Neural crest cell (in vitro differentiated cells): Measurements from ENCODE around the gene AGK. TPM values are rescaled to one million over a fixed set of nuclear protein-coding genes. Genes with fewer than 3 reads are reported as not detected.

Experiments used
- DNase-seq: peaks from one replicate; pipeline ENCODE4 v3.0.0; 2021; ENCODE audit warnings: low read depth, mixed read lengths, low spot score
- H3K27ac Mint-ChIP-seq: one replicate; pipeline ENCODE4 v1.8.0; 2021; ENCODE audit warnings: mild to moderate bottlenecking, mixed read lengths; ENCODE audit not compliant: unreplicated experiment
- H3K27me3 Mint-ChIP-seq: 2 replicates; pipeline ENCODE4 v1.8.0; 2021; ENCODE audit warnings: low read depth, mild to moderate bottlenecking, mixed read lengths
- H3K36me3 Mint-ChIP-seq: 2 replicates; pipeline ENCODE4 v1.8.0; 2021; ENCODE audit warnings: low read depth, mild to moderate bottlenecking, mixed read lengths
- H3K4me1 Mint-ChIP-seq: 2 replicates; pipeline ENCODE4 v1.8.0; 2021; ENCODE audit warnings: mixed read lengths
- H3K4me3 Mint-ChIP-seq: one replicate; pipeline ENCODE4 v1.8.0; 2021; ENCODE audit warnings: mild to moderate bottlenecking, mixed read lengths
- H3K9me3 Mint-ChIP-seq: 2 replicates; pipeline ENCODE4 v1.8.0; 2021; ENCODE audit warnings: mixed read lengths
- total RNA-seq: library from RNA; stranded (reverse); gene quantifications from 2 replicates; pipeline ENCODE4 v1.2.1, GENCODE V29; 2021
- TF ChIP-seq, protein P1 (sequence below): fragments of 200-600 bp; sonication (generic); conservative IDR thresholded peaks from 2 replicates; pipeline ENCODE4 v1.5.0; 2021; ENCODE audit warnings: antibody characterized with exemption, mild to moderate bottlenecking

The AGK gene
- total RNA-seq, 1 donor from 2014 or later, result 35.7 TPM

DNA sequence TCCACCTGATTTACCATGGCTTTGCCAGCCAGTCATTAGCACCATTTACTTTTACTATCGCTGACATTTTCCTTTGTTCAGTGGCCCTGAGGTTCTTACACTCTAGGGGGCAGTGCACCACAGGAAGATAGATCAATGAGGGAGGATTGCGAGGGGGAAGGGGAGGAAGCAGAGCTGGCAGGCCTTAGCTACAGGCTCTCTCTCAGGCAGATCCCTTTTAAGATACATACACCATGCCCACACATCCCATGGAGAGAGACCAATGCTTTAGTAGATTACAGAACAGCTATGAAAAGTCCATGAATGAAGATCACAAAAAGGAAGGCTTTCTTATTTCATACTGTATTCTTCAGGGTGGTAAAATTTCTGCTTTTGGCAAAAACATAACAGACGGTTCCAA, 103.3 kb downstream of the AGK start:
- TF ChIP-seq, protein P1, sequence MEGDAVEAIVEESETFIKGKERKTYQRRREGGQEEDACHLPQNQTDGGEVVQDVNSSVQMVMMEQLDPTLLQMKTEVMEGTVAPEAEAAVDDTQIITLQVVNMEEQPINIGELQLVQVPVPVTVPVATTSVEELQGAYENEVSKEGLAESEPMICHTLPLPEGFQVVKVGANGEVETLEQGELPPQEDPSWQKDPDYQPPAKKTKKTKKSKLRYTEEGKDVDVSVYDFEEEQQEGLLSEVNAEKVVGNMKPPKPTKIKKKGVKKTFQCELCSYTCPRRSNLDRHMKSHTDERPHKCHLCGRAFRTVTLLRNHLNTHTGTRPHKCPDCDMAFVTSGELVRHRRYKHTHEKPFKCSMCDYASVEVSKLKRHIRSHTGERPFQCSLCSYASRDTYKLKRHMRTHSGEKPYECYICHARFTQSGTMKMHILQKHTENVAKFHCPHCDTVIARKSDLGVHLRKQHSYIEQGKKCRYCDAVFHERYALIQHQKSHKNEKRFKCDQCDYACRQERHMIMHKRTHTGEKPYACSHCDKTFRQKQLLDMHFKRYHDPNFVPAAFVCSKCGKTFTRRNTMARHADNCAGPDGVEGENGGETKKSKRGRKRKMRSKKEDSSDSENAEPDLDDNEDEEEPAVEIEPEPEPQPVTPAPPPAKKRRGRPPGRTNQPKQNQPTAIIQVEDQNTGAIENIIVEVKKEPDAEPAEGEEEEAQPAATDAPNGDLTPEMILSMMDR, result peak; percentile 76
- peak; percentile 60 for DNase-seq
- Mint-ChIP-seq H3K4me3 (peak overlapping the region; percentile 7), H3K9me3 (no peaks in the 10 kb centered on the region), H3K27ac (peak overlapping the region; percentile 73), H3K36me3 (no peaks in the 10 kb centered on the region), H3K4me1 (peaks cover 24% of the 10 kb centered on the region), H3K27me3 (no peaks in the 10 kb centered on the region)

DNA sequence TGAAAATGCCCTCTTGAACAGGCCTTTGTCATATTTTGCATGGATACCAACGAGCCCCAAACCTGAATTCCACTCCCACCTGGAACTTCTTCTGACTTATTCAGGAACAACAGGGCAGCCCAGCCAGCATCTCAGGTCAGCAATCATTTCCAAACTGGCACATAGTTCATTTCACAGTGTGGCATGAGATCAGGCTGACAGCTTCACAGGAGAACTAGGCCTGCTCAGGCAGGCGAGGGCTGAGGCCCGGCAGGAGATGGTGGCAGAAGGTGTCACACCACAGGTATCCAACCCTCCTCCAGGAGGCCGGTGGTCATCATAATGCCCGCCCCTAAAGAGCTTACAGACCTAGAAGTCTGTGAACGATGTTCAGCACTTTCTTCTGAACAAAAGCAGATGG, 108.3 kb downstream of the AGK start:
- TF ChIP-seq, protein P1, result no peak
- Mint-ChIP-seq H3K4me3 (no peak overlapping the region), H3K36me3 (peaks cover 6% of the 10 kb centered on the region), H3K9me3 (no peaks in the 10 kb centered on the region), H3K4me1 (peaks cover 7% of the 10 kb centered on the region), H3K27me3 (no peaks in the 10 kb centered on the region), H3K27ac (no peak overlapping the region)
- DNase-seq, result no peak

DNA sequence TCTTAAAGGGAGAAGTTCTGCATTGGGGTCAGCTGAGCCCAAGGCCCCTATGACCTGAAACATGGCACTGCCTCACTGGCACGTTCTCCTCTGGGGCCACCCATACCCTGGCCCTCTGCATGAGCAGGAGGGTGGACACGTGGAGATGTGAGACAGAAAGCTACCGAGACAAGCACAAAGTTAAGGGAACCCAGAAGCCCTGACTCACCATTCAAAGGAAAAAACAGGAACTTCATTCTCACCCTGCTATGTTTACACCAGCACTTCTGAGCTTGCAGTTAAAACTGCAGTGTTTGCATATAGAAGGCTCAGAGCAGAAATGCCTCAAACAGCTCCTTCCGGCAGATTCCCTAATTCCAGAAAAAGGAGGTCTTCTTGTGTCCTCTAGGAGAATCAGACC, 109.0 kb downstream of the AGK start:
- Mint-ChIP-seq H3K27ac (no peak overlapping the region), H3K36me3 (peaks cover 6% of the 10 kb centered on the region), H3K4me1 (peaks cover 1% of the 10 kb centered on the region), H3K4me3 (no peak overlapping the region), H3K27me3 (no peaks in the 10 kb centered on the region), H3K9me3 (no peaks in the 10 kb centered on the region)
- TF ChIP-seq, protein P1, result no peak
- no peak for DNase-seq

DNA sequence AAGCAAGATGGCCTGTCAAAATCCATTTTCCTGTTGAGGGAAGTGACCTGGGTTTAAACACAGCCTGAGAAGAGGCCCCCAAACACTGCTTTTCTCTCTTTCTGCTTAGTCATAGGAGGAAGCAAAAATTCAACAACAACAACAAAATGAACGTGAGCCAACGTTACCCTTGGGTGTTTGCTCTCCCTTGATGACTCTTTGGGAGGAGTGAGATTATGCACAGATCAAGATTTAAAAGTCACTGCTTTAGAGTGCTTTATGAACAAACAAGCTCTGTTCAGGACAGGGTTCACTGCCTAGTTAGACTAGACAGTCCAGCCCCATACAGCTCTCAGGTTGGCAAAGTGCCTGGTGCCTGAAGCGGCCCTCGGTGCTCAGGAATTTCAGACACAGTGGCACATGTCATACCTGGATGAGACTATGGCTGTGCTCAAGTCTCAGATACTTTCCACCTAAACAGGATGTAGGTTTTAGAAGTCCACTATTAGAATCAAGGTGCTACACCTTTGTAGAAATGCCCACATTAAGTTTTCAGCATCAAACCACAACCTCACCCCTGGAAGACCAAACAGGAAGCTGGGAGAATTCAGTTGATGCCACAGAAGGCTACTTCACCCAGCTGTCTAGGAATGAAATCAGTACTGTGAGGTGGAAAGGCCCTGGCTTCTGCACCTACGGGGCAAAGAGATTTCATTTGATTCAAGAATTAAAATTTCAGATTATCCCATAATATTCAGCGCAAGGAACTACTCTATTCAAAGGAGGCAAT, 112.1 kb downstream of the AGK start:
- Mint-ChIP-seq H3K4me3 (no peak overlapping the region), H3K36me3 (peaks cover 17% of the 10 kb centered on the region), H3K27ac (no peak overlapping the region), H3K27me3 (no peaks in the 10 kb centered on the region), H3K9me3 (no peaks in the 10 kb centered on the region), H3K4me1 (no peaks in the 10 kb centered on the region)
- DNase-seq, result no peak
- TF ChIP-seq, protein P1, result no peak

DNA sequence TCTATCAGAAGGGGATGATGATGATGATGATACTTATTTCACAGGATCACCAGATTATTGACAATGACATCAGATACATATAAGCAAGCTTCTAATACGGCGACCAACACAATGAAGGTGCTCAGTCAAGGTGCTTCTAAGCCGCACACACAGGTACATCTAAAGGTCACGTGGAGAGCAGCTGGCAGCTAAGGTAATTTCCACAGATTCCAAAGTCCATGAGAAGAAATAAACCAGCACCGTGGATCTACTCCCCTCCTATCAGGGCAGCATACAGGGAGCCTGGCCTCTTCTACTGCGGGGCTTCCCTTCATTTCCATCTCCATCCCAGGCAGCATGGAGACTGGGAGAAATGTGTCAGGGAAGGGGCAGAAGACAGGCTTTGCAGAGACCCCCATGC, 113.2 kb downstream of the AGK start:
- Mint-ChIP-seq H3K36me3 (peaks cover 20% of the 10 kb centered on the region), H3K27me3 (no peaks in the 10 kb centered on the region), H3K9me3 (no peaks in the 10 kb centered on the region), H3K4me1 (no peaks in the 10 kb centered on the region), H3K4me3 (no peak overlapping the region), H3K27ac (no peak overlapping the region)
- TF ChIP-seq, protein P1, result no peak
- no peak for DNase-seq
